ENCODE data around the gene NELFE.

Gene NELFE

GRCh38 chr6:31945507-31946369 lies 13.0 kb downstream of the NELFE start, which contains the start of gene CFB:
CFB (plus strand) TSS chr6:31946095; CDS start chr6:31946222, 127 bp downstream.
- ChIA-PET POLR2A (no interaction called here), CTCF (interaction anchor here (1.4 kb wide), 1 partner anchor 22 kb away, joined by 5 read pairs; no protein-coding TSS in a partner anchor)
- H3K4me3 ChIP-seq (ENCODE audit: control insufficient read depth in 1 of 7, extremely low read depth in 1 of 7, insufficient read depth in 4 of 7, low read depth in 2 of 7, low read length in 6 of 7) = no peak within 1 kb of the TSS
- peaks cover 0 to 5% (median 0%) of the 10 kb centered on the region in 5 experiments for H3K27me3 ChIP-seq (replicated peaks in 2 of 5; ENCODE audit: control insufficient read depth in 4 of 5, insufficient read depth in 5 of 5, low read length in 4 of 5)
- H3K27ac ChIP-seq (ENCODE audit: insufficient read depth in 1 of 2, low read depth in 1 of 2, low read length in 2 of 2, poor library complexity in 1 of 2, severe bottlenecking in 2 of 2) = no peak within 1 kb of the TSS
- 77% methylated on average over 4 of the region's 11 CpGs for WGBS (ENCODE audit: insufficient coverage)
- H3K9me3 ChIP-seq (ENCODE audit: control extremely low read depth in 1 of 5, control insufficient read depth in 4 of 5, insufficient read depth in 2 of 5, low read depth in 1 of 5, low read length in 4 of 5) = no peaks in the 10 kb centered on the region
- DNase-seq = peak in 2 of 3 donors; percentile 32 to 33
- peaks cover 0 to 2% (median 0%) of the 10 kb centered on the region in 4 experiments for H3K36me3 ChIP-seq (ENCODE audit: control insufficient read depth in 4 of 4, insufficient read depth in 4 of 4, low read length in 3 of 4)
- no peaks in the 10 kb centered on the region for H3K4me1 ChIP-seq (ENCODE audit: control extremely low read depth in 1 of 4, control insufficient read depth in 4 of 4, insufficient read depth in 4 of 4, low read length in 3 of 4)

DNA sequence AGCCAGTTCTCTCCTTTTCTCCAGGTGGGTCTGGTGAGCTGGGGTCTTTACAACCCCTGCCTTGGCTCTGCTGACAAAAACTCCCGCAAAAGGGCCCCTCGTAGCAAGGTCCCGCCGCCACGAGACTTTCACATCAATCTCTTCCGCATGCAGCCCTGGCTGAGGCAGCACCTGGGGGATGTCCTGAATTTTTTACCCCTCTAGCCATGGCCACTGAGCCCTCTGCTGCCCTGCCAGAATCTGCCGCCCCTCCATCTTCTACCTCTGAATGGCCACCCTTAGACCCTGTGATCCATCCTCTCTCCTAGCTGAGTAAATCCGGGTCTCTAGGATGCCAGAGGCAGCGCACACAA lies 13.6 kb downstream of the NELFE start:
- Histone ChIP-seq H3K9me3 (ENCODE audit: control extremely low read depth in 1 of 5, control insufficient read depth in 4 of 5, insufficient read depth in 2 of 5, low read depth in 1 of 5, low read length in 4 of 5) (no peaks in the 10 kb centered on the region), H3K4me1 (ENCODE audit: control extremely low read depth in 1 of 4, control insufficient read depth in 4 of 4, insufficient read depth in 4 of 4, low read length in 3 of 4) (no peaks in the 10 kb centered on the region), H3K36me3 (ENCODE audit: control insufficient read depth in 4 of 4, insufficient read depth in 4 of 4, low read length in 3 of 4) (no peaks in the 10 kb centered on the region), H3K27me3 (replicated peaks in 2 of 5; ENCODE audit: control insufficient read depth in 4 of 5, insufficient read depth in 5 of 5, low read length in 4 of 5) (peaks cover 0 to 5% (median 0%) of the 10 kb centered on the region in 5 experiments), H3K4me3 (ENCODE audit: control insufficient read depth in 1 of 7, extremely low read depth in 1 of 7, insufficient read depth in 4 of 7, low read depth in 2 of 7, low read length in 6 of 7) (no peak overlapping the region), H3K27ac (ENCODE audit: insufficient read depth in 1 of 2, low read depth in 1 of 2, low read length in 2 of 2, poor library complexity in 1 of 2, severe bottlenecking in 2 of 2) (no peak overlapping the region)
- ChIA-PET CTCF (interaction anchor here (1.4 kb wide), 1 partner anchor 21 kb away, joined by 5 read pairs; no protein-coding TSS in a partner anchor), POLR2A (no interaction called here)
- no peak for DNase-seq
- WGBS (ENCODE audit: insufficient coverage) = 95% methylated on average over 9 of the region's 9 CpGs

- POLR2A ChIA-PET = no interaction called here
- no peak for DNase-seq
- H3K27ac ChIP-seq (ENCODE audit: insufficient read depth in 1 of 2, low read depth in 1 of 2, low read length in 2 of 2, poor library complexity in 1 of 2, severe bottlenecking in 2 of 2) = no peak overlapping the region
- no peaks in the 10 kb centered on the region for H3K9me3 ChIP-seq (ENCODE audit: control extremely low read depth in 1 of 5, control insufficient read depth in 4 of 5, insufficient read depth in 2 of 5, low read depth in 1 of 5, low read length in 4 of 5)
- no peak overlapping the region for H3K4me3 ChIP-seq (ENCODE audit: control insufficient read depth in 1 of 7, extremely low read depth in 1 of 7, insufficient read depth in 4 of 7, low read depth in 2 of 7, low read length in 6 of 7)
- H3K36me3 ChIP-seq (ENCODE audit: control insufficient read depth in 4 of 4, insufficient read depth in 4 of 4, low read length in 3 of 4) = no peaks in the 10 kb centered on the region
- H3K27me3 ChIP-seq (replicated peaks in 2 of 5; ENCODE audit: control insufficient read depth in 4 of 5, insufficient read depth in 5 of 5, low read length in 4 of 5) = peaks cover 0 to 7% (median 0%) of the 10 kb centered on the region in 5 experiments
- CTCF ChIA-PET = interaction anchor here (3.2 kb wide), 1 partner anchor 9 kb away, joined by 23 read pairs; no protein-coding TSS in a partner anchor
- no peaks in the 10 kb centered on the region for H3K4me1 ChIP-seq (ENCODE audit: control extremely low read depth in 1 of 4, control insufficient read depth in 4 of 4, insufficient read depth in 4 of 4, low read length in 3 of 4)
- 100% methylated on average over 2 of the region's 3 CpGs for WGBS (ENCODE audit: insufficient coverage)
Measured at GRCh38 chr6:31943742-31944141, 15.0 kb downstream of the NELFE start.

- Histone ChIP-seq H3K36me3 (ENCODE audit: control insufficient read depth in 4 of 4, insufficient read depth in 4 of 4, low read length in 3 of 4) (no peaks in the 10 kb centered on the region), H3K27me3 (replicated peaks in 2 of 5; ENCODE audit: control insufficient read depth in 4 of 5, insufficient read depth in 5 of 5, low read length in 4 of 5) (peaks cover 0 to 9% (median 0%) of the 10 kb centered on the region in 5 experiments), H3K4me3 (ENCODE audit: control insufficient read depth in 1 of 7, extremely low read depth in 1 of 7, insufficient read depth in 4 of 7, low read depth in 2 of 7, low read length in 6 of 7) (no peak overlapping the region), H3K9me3 (ENCODE audit: control extremely low read depth in 1 of 5, control insufficient read depth in 4 of 5, insufficient read depth in 2 of 5, low read depth in 1 of 5, low read length in 4 of 5) (no peaks in the 10 kb centered on the region), H3K4me1 (ENCODE audit: control extremely low read depth in 1 of 4, control insufficient read depth in 4 of 4, insufficient read depth in 4 of 4, low read length in 3 of 4) (no peaks in the 10 kb centered on the region), H3K27ac (ENCODE audit: insufficient read depth in 1 of 2, low read depth in 1 of 2, low read length in 2 of 2, poor library complexity in 1 of 2, severe bottlenecking in 2 of 2) (no peak overlapping the region)
- DNase-seq = no peak
- CTCF ChIA-PET = interaction anchor here (1.0 to 4.4 kb wide), 2 partner anchors 13 to 17 kb away, joined by 3 to 15 read pairs; no protein-coding TSS in a partner anchor
- 18% methylated on average over 5 of the region's 6 CpGs for WGBS (ENCODE audit: insufficient coverage)
- POLR2A ChIA-PET = no interaction called here
Measured at GRCh38 chr6:31940256-31940664, 18.5 kb downstream of the NELFE start.

DNA sequence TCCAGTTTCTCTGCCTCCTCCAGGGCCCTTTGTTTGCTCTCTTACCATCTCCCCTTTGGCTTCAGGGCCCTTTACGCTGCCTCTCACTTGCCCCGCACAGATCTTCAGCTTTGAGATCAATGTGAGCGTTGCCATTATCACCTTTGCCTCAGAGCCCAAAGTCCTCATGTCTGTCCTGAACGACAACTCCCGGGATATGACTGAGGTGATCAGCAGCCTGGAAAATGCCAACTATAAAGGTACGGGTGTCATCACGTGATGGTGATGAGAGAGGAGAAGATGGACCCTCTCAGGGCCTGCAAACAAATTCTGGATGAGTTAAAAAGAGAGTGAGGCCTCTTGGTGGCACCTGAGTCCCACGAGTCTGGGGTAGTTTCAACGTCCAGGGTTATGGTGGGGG lies 22.9 kb downstream of the NELFE start:
- Histone ChIP-seq H3K4me1 (ENCODE audit: control extremely low read depth in 1 of 4, control insufficient read depth in 4 of 4, insufficient read depth in 4 of 4, low read length in 3 of 4) (no peaks in the 10 kb centered on the region), H3K36me3 (ENCODE audit: control insufficient read depth in 4 of 4, insufficient read depth in 4 of 4, low read length in 3 of 4) (no peaks in the 10 kb centered on the region), H3K27me3 (replicated peaks in 2 of 5; ENCODE audit: control insufficient read depth in 4 of 5, insufficient read depth in 5 of 5, low read length in 4 of 5) (peaks cover 0 to 7% (median 0%) of the 10 kb centered on the region in 5 experiments), H3K9me3 (ENCODE audit: control extremely low read depth in 1 of 5, control insufficient read depth in 4 of 5, insufficient read depth in 2 of 5, low read depth in 1 of 5, low read length in 4 of 5) (no peaks in the 10 kb centered on the region), H3K27ac (ENCODE audit: insufficient read depth in 1 of 2, low read depth in 1 of 2, low read length in 2 of 2, poor library complexity in 1 of 2, severe bottlenecking in 2 of 2) (no peak overlapping the region), H3K4me3 (ENCODE audit: control insufficient read depth in 1 of 7, extremely low read depth in 1 of 7, insufficient read depth in 4 of 7, low read depth in 2 of 7, low read length in 6 of 7) (no peak overlapping the region)
- ChIA-PET CTCF (no interaction called here), POLR2A (interaction anchor here (0.6 kb wide), 1 partner anchor 16 kb away, joined by 3 read pairs; no protein-coding TSS in a partner anchor)
- 96% methylated on average over 8 of the region's 9 CpGs for whole genome bisulfite sequencing (ENCODE audit: insufficient coverage)
- DNase-seq = no peak

- POLR2A ChIA-PET = no interaction called here
- WGBS (ENCODE audit: insufficient coverage) = no CpG with 5 or more reads among the region's 3 CpGs
- H3K4me3 ChIP-seq (ENCODE audit: control insufficient read depth in 1 of 7, extremely low read depth in 1 of 7, insufficient read depth in 4 of 7, low read depth in 2 of 7, low read length in 6 of 7) = no peak overlapping the region
- no peaks in the 10 kb centered on the region for H3K9me3 ChIP-seq (ENCODE audit: control extremely low read depth in 1 of 5, control insufficient read depth in 4 of 5, insufficient read depth in 2 of 5, low read depth in 1 of 5, low read length in 4 of 5)
- CTCF ChIA-PET = no interaction called here
- no peak for DNase-seq
- H3K27me3 ChIP-seq (replicated peaks in 2 of 5; ENCODE audit: control insufficient read depth in 4 of 5, insufficient read depth in 5 of 5, low read length in 4 of 5) = peaks cover 0 to 7% (median 0%) of the 10 kb centered on the region in 5 experiments
- no peaks in the 10 kb centered on the region for H3K36me3 ChIP-seq (ENCODE audit: control insufficient read depth in 4 of 4, insufficient read depth in 4 of 4, low read length in 3 of 4)
- H3K27ac ChIP-seq (ENCODE audit: insufficient read depth in 1 of 2, low read depth in 1 of 2, low read length in 2 of 2, poor library complexity in 1 of 2, severe bottlenecking in 2 of 2) = no peak overlapping the region
- no peaks in the 10 kb centered on the region for H3K4me1 ChIP-seq (ENCODE audit: control extremely low read depth in 1 of 4, control insufficient read depth in 4 of 4, insufficient read depth in 4 of 4, low read length in 3 of 4)
Measured at GRCh38 chr6:31935021-31935420, 23.8 kb downstream of the NELFE start.

DNA sequence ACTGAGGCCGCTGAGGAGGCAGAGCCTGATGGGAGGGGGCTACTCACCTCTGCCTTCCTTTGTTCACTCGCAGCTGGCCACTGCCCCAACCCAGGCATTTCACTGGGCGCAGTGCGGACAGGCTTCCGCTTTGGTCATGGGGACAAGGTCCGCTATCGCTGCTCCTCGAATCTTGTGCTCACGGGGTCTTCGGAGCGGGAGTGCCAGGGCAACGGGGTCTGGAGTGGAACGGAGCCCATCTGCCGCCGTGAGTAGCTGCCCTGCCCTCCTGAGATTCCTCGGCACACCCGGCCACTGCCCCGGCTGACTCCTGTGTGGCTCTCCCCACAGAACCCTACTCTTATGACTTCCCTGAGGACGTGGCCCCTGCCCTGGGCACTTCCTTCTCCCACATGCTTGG lies 25.2 kb downstream of the NELFE start:
- CTCF ChIA-PET = no interaction called here
- POLR2A ChIA-PET = no interaction called here
- Histone ChIP-seq H3K9me3 (ENCODE audit: control extremely low read depth in 1 of 5, control insufficient read depth in 4 of 5, insufficient read depth in 2 of 5, low read depth in 1 of 5, low read length in 4 of 5) (no peaks in the 10 kb centered on the region), H3K4me1 (ENCODE audit: control extremely low read depth in 1 of 4, control insufficient read depth in 4 of 4, insufficient read depth in 4 of 4, low read length in 3 of 4) (no peaks in the 10 kb centered on the region), H3K36me3 (ENCODE audit: control insufficient read depth in 4 of 4, insufficient read depth in 4 of 4, low read length in 3 of 4) (no peaks in the 10 kb centered on the region), H3K4me3 (ENCODE audit: control insufficient read depth in 1 of 7, extremely low read depth in 1 of 7, insufficient read depth in 4 of 7, low read depth in 2 of 7, low read length in 6 of 7) (no peak overlapping the region), H3K27ac (ENCODE audit: insufficient read depth in 1 of 2, low read depth in 1 of 2, low read length in 2 of 2, poor library complexity in 1 of 2, severe bottlenecking in 2 of 2) (no peak overlapping the region), H3K27me3 (replicated peaks in 2 of 5; ENCODE audit: control insufficient read depth in 4 of 5, insufficient read depth in 5 of 5, low read length in 4 of 5) (peaks cover 0 to 6% (median 0%) of the 10 kb centered on the region in 5 experiments)
- WGBS (ENCODE audit: insufficient coverage) = 96% methylated on average over 16 of the region's 19 CpGs
- no peak for DNase-seq

All from common myeloid progenitor, CD34-positive (primary cell).